ENCODE data around the gene RIOK1.
"Not testable (repeated sequence)": the region's sequence is repeated elsewhere in the genome, so short reads cannot be mapped to it uniquely, and the experiment has no call there.

RIOK1 gene

DNA sequence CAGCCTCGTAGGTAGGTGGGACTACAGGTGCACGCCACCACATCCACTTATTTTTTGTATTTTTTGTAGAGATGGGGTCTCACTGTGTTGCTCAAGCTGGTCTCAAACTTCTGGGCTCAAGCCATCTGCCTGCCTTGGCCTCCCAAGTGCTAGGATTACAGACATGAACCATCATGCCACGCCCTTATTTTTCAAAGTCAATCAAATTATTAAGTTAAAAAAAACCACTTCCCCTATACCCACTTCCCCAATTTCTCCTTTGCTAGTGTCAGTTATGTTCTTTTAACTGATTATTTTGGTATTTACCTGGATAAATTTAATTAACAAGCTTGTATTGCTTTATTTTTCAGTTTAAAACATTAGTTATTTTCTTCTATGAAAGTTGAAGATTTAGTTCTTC, 49.6 kb downstream of the RIOK1 start:
- in situ Hi-C loops (cut with MboI; ENCODE audit: low sequenced_read_pairs) = no loop called here

DNA sequence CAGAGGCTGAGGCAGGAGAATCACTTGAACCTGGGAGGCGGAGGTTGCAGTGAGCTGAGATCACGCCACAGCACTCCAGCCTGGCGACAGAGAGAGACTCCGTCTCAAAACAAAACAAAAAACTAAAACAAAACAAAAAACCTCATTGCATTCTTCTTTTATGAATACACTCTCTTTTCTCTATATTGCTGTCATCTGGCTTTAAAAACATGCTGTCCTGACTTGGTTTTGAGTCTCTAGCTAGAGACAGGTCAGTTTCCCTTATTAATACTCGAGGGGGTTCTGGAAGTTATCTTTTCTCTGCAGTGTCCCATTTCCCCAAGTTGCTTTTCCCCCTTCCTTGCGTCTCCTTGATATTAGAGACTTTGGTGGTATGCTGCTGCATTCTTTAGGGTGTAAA, 50.9 kb downstream of the RIOK1 start:
- in situ Hi-C loops (cut with MboI; ENCODE audit: low sequenced_read_pairs) = no loop called here

DNA sequence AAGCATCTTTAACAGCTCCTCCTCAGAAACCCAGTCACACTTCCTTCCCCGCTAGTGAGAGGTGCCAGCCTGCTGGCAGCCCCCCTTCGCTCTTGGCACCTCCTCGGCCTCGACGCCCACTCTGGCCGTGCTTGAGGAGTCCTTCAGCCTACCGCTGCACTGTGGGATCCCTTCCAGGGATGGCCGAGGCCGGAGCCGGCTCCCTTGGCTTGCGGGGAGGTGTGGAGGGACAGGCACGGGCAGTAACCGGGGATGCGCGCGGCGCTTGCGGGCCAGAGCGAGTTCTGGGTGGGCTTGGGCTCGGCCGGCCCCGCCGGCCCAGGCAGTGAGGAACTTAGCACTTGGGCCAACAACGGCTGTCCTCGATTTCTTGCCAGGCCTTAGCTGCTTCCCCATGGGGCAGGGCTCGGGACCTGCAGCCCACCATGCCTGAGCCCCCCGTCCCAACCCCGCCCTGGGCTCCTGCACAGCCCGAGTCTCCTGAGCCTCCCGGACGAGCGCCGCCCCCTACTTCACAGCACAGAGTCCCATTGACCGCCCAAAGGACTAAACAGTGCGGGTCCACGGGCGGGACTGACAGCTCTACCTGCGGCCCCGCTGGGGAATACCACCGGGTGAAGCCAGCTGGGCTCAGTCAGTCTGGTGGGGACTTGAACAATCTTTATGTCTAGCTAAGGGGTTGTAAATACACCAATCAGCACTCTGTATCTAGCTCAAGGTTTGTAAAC, 51.6 kb downstream of the RIOK1 start:
- in situ Hi-C loops (cut with MboI; ENCODE audit: low sequenced_read_pairs) = no loop called here

DNA sequence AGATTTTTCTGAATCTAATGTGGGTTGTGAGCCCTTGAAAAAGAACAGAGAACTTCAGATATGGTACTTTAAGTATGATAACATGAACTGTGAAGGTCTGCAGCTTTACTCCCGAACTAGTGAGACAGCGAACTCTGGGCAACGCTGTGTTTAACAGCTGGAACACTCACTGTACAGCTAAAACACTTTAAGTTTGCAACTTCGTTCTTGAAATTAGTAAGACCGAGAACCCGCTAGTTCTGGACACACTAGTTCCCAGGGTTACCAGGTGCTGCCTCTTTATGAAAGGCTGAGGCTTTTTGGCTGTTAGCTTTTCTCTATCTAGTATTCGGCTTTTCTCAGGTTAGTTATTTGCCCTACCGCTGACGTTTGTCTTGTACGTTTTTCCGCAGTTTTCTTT, 52.9 kb downstream of the RIOK1 start:
- in situ Hi-C loops (cut with MboI; ENCODE audit: low sequenced_read_pairs) = no loop called here

DNA sequence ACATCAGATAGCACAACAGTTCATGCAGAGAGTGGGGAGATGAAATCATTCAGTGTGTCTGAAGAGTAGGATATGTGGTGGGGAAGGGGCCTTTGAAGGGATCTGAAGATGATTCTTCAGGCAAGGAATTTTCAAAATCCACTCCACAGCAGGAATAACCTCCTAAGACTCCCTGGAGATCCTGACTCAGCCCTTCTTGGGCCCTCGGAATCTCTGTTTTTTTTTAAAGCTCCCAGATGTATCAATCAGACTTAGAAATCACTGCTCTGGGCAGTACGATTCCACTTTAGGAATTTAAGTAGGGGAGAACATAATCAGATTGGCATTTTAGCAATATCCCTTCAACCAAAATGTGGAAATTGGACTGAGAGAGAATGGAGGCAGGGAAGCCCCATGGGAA, 55.5 kb downstream of the RIOK1 start:
- in situ Hi-C loops (cut with MboI; ENCODE audit: low sequenced_read_pairs) = no loop called here

DNA sequence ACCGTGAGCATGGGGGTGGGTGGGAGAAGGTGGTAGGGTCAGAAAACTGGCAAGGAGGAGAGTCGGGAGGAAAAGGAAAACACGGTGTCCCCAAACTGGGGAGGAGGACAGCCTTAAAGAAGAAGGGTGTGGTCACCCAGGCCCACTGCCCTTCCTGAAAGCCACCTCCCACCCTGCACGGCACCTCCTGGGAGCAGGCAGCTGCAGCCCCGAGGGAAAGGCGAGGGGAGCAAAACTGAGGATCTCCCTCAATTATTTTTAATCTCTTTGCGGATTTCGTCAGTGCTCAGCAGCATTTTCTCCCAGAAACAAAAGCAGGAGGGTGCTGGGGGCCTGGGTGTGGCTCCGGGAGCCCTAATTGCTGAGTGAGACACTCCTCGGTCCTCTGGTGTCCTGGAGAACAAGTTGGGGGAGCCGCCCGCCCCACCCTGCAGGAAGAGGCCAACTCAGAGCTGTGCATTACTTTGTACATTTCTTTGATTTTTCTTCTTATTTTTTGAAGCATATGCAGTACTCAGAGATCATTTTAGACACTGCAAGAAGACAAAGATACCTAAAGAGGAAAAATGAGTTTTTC, 56.4 kb downstream of the RIOK1 start:
- in situ Hi-C loops (cut with MboI; ENCODE audit: low sequenced_read_pairs) = no loop called here

DNA sequence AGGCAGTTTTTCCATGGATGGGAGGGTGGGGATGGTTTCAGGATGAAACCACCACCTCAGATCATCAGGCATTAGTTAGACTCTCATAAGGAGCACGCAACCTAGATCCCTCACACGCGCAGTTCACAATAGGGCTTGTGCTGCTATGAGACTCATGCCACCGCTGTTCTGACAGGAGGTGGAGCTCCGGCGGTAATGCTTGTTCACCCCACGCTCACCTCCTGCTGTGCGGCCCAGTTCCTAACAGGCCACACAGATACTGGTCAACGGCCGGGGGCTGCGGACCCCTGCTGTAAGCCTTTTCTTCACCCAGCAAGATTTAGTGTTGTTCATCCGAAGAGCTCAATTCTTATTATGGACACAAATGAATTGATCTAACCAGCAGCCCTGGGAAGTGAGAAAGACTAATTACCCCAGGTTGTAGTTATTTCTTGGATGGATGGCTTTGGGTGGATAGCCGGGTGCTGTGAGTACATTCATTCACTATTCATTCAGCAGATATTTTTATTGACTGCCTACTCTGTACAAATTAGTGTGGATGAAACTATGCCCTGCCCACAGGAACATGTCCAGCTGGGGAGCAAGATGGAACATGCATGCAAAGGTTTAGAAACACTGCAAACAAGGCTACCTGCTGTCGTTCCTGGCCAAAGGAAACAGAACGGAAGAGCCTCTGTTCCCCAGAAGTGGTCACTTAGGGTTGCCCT, 57.2 kb downstream of the RIOK1 start:
- in situ Hi-C loops (cut with MboI; ENCODE audit: low sequenced_read_pairs) = no loop called here

DNA sequence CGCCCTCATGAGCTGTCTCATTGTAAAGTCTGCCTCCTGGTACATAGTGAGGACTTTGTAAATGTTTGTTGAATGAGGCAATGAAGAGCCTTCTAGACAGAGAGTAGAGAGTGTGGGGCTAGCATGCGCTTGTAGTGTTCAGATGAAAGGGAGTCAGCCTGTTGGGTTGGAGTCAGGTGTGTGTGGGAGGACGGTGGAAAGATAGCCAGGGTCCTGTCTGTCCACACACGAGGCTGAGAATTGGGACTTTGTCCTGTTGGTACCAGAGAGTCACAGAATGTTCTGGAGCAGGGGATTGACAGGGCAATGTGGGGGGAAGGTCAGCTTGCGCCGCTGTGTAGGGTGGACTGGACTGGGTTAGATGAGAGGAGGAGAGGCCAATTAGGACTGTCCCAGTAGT, 58.6 kb downstream of the RIOK1 start:
- in situ Hi-C loops (cut with MboI; ENCODE audit: low sequenced_read_pairs) = no loop called here

DNA sequence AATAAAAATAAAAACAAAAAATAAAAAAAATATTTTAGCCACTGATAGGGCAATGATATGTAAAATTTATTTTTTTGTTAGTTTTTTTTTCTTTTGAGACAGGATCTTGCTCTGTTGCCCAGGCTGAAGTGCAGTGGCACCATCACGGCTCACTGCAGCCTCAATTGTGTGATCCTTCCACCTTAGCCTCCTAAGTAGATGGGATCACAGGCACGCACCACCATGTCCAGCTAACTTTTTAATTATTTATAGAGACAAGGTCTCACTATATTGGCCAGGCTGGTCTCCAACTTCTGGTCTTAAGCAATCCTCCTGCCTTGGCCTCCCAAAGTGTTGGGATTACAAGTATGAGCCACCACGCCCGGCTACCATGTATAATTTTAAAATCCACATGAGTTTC, 59.4 kb downstream of the RIOK1 start:
- in situ Hi-C loops (cut with MboI; ENCODE audit: low sequenced_read_pairs) = no loop called here

DNA sequence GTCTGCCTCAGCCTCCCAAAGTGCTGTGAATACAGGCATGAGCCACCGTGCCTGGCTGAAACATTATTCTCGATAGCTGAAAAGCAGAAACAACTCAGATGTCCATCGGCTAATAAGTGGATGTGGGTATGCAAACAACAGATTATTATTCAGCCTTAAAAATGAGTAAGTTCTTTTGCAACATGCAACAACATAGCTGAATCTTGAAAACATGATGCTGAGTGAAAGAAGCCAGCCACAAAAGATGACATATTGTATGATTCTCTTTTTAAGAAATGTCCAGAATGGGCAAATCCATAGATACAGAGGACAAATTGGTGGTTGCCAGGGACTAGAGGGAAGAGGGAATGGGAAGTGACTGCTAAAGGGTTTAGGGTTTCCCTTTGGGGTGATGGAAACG, 61.7 kb downstream of the RIOK1 start:
- in situ Hi-C loops (cut with MboI; ENCODE audit: low sequenced_read_pairs) = no loop called here

DNA sequence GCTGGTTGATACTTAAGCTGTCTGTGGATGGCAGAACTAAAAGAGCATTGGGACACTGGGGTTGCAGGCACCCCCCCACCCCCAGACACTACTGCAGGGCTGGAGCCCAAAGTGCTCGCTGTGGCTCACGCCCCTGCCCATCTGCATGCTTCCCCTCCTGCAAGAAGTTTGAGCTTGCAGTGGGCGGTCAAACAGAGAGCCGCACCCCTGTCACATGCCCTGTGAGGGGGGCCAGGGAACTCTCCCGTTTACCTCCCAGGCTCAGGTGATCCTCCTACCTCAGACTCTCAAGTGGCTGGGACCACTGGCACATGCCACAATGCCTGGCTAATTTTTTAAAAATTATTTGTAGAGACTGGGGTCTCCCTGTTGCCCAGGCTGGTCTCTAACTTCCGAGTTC, 63.3 kb downstream of the RIOK1 start:
- in situ Hi-C loops (cut with MboI; ENCODE audit: low sequenced_read_pairs) = no loop called here

DNA sequence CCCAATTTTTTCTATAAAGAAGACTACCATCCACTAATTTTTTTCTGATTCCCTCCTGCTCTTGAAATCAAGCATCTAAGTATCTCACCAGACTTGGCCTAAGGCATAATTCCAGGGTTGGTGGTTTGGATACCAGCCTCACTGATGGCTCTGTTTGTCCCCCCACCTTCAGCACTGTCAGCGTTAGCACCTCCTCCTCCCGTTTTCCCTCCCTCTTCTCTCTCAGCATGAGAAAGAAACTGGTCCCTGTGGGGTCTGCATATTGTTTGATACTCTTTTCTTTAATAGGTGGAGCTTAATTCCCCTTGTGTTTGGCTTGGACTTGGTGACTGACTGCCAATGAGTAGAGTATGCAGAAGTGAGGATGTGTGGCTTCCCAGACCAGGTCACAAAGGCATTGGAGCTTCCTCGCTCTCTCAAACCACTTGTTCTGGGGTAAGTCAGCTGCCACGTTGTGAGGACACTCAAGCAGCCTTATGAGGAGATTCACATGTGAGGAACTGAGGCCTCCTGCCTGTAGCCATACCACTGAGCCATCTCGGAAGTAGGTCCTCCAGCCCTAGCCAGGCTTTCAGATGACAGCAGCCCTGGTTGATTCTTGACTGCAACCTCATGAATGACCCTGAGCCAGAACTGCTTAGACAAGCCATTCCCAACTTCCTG, 65.2 kb downstream of the RIOK1 start:
- in situ Hi-C loops (cut with MboI; ENCODE audit: low sequenced_read_pairs) = no loop called here

DNA sequence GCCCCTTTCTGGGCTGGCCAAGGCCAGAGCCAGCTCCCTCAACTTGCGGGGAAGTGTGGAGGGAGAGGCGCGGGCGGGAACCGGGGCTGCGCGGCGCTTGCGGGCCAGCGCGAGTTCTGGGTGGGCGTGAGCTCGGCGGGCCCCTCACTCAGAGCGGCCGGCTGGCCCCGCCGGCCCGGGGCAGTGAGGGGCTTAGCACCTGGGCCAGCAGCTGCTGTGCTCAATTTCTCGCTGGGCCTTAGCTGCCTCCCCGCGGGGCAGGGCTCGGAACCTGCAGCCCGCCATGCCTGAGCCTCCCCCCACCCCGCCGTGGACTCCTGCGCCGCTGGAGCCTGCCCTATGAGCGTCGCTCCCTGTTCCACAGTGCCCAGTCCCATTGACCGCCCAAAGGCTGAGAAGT, 66.7 kb downstream of the RIOK1 start:
- in situ Hi-C loops (cut with MboI; ENCODE audit: low sequenced_read_pairs) = not testable (repeated sequence)

DNA sequence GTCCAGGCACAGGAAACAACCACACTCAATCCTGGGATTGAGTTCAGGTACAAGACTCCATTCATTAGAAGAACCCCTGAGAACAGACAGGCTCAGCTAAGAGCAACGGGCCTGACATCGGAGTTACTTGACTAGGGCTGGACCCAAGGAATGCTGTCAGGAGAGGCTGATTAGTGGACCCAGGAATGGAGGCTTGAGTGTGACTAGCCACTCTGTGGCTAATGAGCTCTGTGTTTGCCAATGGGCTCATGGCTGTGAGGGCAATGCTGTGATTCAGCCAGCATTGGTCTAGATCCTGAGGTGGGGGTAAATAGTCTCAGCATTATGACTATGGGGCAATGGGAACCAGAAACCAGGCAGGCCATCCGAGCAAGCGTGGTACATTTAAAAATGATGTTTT, 71.8 kb downstream of the RIOK1 start:
- in situ Hi-C loops (cut with MboI; ENCODE audit: low sequenced_read_pairs) = no loop called here

DNA sequence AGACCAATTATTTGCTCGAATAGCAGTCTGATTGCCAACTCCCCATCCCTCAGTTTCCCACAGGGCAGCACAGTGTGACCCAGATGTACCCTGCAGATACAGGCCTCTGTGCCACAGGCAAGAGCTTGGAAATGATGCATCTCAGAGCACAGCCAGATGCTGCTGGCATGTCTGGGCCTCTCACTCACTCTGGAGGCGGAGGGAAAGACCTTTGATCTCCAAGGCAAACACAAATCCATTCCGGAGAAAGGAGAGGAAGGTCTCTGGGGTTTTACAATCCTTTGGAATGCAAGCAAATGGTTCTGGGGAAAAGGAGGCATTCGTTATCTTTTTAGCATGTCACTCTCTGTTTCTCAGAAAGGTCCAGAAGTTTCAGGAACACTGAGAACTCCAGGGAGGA, 74.2 kb downstream of the RIOK1 start:
- in situ Hi-C loops (cut with MboI; ENCODE audit: low sequenced_read_pairs) = no loop called here

DNA sequence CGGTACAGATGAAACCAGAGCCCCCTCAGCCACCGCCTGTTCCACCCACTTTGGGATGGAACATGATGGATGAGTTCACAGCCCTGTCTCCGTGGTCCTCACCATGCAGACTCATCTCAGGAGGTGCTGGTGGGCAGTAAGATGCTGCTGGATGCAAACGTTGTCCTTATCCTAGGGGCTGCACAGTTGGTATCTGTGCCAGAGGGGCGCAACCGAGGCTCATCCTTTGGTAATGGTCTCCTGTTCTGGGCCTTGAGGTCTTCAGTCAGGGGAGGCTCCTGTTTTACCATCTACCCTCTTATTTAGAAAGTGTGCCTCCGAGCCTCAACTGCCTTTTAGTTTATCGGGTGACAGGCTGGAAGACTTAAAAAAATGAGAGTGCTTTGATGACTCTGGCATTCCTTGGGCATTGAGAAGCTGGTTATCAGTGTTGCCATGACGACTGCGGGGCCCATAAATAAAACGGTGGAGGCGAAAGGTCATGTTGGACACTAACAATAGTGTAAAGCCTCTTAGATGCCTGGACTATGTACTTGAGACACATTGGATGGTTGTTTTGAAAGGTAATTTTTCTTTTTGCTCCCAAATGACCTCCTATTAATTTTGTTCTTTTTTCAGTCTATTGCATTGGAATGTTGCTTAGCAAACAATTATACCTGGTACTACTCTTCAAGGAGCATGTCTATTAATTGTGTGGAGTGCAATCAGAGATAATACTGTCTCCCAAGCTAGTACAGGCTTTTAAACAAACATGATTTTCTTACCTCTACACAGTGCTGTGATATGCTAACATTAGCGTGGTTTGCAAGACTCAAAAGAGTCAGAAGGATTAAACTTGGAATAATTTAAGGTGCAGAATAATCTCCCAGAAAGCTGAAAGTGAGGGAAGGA, 77.6 kb downstream of the RIOK1 start:
- in situ Hi-C loops (cut with MboI; ENCODE audit: low sequenced_read_pairs) = no loop called here

Measured in HL-60/S4 treated with retinoic acid at 250 ng/mL for 4 days and 3 days (cell line).